Non-pigmented ciliary epithelial cell (primary cell): ENCODE data around the gene OR5B21.

Experiments
- DNase-seq: peaks from one replicate; pipeline ENCODE4 v3.0.0-alpha.2; 2010; ENCODE audit warnings: low read depth

The OR5B21 gene

GRCh38 chr11:58508005-58508404 lies at the start of gene OR5B21:
Gene OR5B21, minus strand, starts transcription at chr11:58508105. Its CDS starts 0 bp downstream, at chr11:58508105.
- no peak for DNase-seq

GRCh38 chr11:58549644-58550043 lies 41.7 kb upstream of the OR5B21 start:
- no peak for DNase-seq

- DNase-seq = no peak
Measured at GRCh38 chr11:58546841-58547240, 38.9 kb upstream of the OR5B21 start.

GRCh38 chr11:58531865-58532341 lies 24.0 kb upstream of the OR5B21 start:
- DNase-seq = no peak

DNA sequence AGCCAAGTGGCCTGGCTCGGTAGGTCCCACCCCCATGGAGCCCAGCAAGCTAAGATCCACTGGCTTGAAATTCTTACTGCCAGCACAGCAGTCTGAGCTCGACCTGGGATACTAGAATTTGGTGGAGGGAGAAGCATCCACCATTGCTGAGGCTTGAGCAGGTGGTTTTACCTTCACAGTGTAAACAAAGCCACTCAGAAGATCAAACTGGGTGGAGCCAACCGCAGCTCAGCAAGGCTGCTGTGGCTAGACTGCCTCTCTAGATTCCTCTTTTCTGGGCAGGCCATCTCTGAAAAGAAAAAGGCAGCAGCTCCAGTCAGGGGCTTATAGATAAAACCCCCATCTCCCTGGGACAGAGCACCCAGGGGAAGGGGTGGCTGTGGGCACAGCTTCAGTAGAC lies 22.3 kb upstream of the OR5B21 start:
- DNase-seq = no peak

GRCh38 chr11:58527429-58527828 lies 19.5 kb upstream of the OR5B21 start:
- DNase-seq = no peak

- DNase-seq = no peak
Measured at GRCh38 chr11:58526721-58527120, 18.8 kb upstream of the OR5B21 start.

DNA sequence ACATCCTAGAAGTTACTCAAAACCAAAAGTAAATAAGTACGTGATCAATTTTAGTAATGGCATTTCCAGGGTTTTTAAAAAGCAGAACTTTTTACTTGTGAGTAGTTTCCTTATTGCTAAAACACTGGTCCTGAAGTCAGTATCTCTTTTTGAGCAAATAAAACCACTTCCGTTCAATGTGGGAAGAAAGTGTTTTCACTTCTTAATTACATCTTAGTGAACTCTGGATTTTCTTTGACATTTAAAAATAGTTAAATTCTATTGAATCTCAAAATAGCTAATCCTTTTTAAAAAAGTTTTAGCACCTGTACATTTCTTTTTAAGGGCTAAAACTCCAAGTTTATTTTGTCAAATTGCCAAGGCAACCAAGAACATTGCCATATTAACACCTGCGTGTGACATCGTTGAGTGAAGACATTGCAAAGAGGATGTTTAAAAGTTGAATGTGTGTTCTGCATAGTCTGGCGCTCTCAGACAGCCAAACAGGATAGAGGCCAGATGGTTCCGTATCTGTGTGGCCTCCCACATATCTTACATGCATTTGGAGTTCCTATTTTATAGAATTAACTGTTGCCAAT lies 17.2 kb upstream of the OR5B21 start:
- no peak for DNase-seq

DNA sequence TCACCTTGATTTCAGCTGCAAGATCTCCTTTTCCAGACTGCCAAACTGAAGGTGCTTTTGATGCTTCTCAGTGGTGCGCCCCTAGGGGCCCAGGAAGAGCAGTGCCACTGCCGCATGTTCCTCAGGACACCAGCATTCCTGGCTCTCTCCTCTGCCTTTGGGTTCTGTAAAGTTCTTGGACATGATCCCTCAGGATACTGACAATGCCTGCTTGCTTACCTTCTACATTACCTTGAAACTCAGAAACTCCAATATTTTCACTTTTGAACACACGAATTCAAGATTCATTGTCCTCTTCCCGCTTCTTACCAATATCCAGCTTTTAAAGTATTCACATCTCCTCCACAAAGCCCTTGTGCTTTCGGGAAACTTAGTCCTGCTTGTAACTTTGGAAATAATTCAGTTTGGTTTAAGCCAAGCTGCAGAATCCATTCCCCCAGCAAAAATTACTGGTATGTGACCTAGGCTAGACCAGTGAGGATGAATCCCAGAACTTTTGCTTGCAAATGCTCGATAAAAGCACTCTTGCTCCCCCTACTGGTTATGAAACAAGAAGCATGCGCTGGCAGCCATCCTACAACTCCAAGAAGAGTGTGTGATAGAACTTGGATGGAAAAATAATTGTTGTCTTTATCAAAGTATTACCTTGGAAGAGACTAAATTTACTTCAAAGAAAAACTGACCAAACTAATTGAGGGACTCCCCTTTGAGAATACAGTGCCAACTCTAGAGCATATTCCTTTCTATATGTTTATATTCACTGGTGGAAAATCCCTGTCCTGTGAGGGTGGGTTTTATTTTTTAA lies 16.5 kb upstream of the OR5B21 start:
- peak; percentile 70 for DNase-seq

DNA sequence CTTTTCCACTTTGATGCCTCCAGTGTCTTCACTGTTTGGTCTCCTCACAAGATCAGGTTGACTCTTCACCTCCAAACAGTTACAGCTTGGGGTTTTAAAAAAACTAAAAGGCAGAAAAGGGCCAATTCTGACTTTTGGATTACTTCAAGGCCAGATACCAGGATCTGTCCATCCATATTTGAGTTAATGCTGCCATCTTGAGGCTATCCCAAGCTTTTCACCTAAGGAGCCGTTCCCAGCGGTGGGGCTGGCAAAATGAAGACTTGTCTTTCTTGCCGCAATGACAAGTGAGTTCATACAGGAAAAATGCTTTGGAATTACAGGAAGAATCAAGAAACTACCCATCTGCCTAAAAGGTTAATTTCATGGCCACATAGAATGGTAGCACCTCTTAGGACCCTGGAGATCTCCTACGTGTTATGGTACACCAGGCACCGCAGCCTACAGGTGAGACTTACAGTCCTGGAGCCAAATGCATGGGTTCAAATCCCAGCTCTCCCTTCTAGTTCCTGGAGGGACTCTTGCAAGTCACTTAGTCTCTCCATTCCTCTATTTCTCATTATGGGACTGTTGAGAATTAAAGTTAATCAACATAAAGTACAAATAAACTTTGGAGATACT lies 6.0 kb upstream of the OR5B21 start:
- no peak for DNase-seq

- DNase-seq = no peak
Measured at GRCh38 chr11:58511636-58512035, 3.7 kb upstream of the OR5B21 start.

DNA sequence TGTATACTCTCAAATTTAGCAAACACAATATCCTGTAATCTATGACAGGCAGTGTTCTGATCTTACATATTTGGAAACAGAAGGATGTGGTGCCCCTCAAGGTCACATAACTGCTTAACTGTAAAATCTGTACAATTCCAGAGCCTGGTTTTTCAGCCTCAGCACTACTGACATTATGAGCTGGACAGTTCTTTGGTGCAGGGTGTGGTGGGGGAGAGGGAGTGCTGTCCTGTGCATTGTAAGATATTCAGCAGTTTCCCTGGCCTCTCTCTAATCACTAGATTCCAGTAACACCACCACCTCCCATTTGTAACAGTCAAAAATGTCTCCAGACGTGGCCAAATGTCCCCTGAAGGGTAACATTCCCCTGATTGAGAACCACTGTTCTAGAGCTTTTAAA lies 1.8 kb upstream of the OR5B21 start:
- DNase-seq = no peak

- no peak for DNase-seq
Measured at GRCh38 chr11:58508814-58509213, 909 bp upstream of the OR5B21 start.

GRCh38 chr11:58507355-58507754 lies 550 bp downstream of the OR5B21 start:
- no peak for DNase-seq

- no peak for DNase-seq
Measured at GRCh38 chr11:58506935-58507334, 970 bp downstream of the OR5B21 start.

DNA sequence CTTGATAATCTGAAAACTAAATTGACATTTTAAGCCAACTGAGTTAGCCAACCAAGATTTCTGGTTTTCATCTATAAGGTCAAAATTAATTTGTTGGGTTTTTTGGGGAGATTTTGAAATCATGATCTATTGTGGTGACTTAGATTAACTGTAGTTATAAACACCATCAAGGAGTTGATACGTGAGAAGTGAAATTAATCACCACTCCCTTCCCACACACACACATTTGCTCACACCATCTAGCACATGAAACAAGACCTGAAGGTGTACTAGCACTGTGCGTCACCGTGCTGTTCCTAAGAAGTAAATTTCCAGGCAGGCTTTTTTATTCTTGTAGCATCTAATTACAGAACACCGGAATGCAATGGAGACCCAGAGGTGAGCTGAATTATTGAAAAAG lies 2.1 kb downstream of the OR5B21 start:
- no peak for DNase-seq

DNA sequence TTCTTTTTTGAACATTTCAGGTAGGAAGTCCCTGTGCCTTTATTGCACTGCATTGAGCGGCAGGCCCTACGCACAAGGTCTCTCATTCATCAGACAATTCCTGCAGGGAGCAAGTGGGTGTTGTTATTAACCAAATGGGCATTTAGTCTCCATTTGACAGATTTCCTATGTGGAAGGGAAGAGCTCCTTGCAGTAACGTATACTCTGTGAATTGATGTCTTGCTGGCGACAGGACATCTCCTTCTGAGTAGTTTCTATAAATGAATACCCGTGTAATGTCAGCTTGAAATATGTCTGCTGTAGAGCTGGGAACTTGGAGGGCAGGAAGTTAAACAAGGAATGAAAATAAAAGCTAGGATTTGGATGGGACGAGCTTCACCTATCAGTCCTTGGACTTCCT lies 3.7 kb downstream of the OR5B21 start:
- DNase-seq = no peak

- no peak for DNase-seq
Measured at GRCh38 chr11:58503361-58503856, 4.5 kb downstream of the OR5B21 start.

DNA sequence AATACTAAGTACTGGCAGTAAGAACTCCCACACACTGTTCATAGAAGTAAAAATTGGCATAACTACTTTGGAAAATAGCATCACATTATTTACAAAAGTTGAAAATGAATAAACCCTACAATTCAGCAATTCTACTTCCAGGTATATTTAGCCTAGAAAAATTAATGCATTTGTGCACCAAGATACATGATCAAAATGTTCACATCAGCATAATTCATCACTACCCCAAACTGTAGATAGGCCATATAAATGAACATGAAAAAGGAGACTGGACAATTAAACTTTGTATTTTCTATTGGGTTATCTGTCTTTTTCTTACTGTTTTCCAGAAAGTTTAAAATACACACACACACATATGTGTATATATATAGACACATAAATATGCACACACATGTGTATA lies 5.9 kb downstream of the OR5B21 start:
- DNase-seq = no peak

DNA sequence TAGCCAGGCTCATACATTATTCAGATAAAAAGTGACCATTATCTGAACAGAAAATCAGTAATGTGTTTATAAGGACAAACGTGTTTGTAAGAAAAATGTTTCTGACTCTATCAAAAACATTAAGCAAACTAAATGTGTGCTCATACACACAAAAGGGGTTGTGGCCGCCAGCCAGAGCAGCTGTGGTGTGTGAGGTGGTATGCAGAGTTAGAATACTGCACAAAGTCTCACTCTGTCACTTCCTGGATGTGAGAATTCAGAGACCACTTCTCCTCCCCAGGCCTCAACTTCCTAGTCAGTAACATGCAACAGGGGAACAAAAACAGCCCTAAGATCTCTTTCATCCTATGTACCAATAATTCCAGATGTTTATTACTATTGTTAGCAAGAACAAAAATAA lies 9.4 kb downstream of the OR5B21 start:
- no peak for DNase-seq

- no peak for DNase-seq
Measured at GRCh38 chr11:58497951-58498350, 10.0 kb downstream of the OR5B21 start.

- DNase-seq = no peak
Measured at GRCh38 chr11:58495906-58496305, 12.0 kb downstream of the OR5B21 start.

DNA sequence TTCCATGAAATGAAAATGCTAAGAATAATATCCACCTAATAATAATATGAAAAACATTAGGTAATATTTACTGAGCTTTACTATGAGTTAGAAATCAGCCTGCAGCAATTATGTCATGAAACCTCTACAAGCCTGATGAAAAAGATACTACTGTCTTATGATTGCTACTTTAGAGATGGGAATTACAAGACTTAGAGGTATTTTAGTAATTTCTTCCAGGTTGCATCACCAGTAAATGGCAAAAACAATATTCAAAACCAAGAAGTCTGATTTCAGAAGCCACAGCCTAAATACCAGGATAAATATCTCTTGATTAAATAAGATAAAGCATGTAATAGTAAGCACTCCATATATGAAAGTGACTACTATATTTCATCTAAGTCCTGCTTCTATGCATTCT lies 13.8 kb downstream of the OR5B21 start:
- no peak for DNase-seq
